ENCODE measurements around the gene MOB2.

Gene MOB2

DNA sequence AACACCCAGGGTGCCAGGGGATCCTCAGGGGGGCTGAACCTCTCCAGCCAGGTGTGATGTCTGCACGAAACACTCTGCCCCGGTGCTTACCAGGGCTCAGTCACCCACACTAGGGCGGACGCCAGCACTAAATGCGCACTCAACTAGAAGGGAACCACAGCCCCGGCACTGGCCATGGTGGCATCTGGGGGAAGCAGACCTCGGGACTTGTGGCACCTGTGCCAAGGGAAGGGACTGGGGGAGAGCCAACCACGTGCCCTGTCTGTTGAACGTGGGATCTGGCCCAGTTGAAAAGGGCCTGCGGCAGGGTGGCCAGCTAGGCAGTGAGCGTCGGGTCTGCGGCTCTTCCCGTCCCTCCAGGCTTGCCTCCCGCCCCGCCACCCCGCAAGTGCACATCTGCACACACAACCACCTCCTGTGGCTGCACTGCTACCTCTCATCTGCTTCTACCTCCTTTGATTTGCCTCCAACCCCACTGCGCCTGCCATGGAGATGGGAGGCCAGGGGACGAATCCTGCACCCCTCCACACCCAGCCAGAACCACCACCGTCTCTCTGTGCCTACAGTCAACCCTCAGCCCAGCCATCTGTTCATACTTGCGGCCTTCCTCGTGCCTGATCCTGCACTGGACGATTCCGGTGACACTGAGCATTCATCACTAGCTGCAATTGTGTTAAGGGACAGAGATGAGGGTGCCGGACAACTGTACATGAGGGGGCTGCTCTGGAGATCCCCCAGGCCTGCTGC is 15.0 kb upstream of the MOB2 start:
- no peaks in the 10 kb centered on the region for H3K4me1 ChIP-seq (ENCODE audit: control insufficient read depth, insufficient read depth, low read length)
- no peak overlapping the region for H3K4me2 ChIP-seq (ENCODE audit: low read length)
- no peaks in the 10 kb centered on the region for H3K36me3 ChIP-seq (ENCODE audit: insufficient read depth, low read length)
- no peak overlapping the region for H3K4me3 ChIP-seq (ENCODE audit: low read length)
- H3K9ac ChIP-seq (ENCODE audit: low read depth, low read length): no peak overlapping the region
- H3K27me3 ChIP-seq (ENCODE audit: control insufficient read depth, insufficient read depth, low read length): no peaks in the 10 kb centered on the region
- H3K9me3 ChIP-seq (replicated peaks; ENCODE audit: low read length): no peaks in the 10 kb centered on the region

DNA sequence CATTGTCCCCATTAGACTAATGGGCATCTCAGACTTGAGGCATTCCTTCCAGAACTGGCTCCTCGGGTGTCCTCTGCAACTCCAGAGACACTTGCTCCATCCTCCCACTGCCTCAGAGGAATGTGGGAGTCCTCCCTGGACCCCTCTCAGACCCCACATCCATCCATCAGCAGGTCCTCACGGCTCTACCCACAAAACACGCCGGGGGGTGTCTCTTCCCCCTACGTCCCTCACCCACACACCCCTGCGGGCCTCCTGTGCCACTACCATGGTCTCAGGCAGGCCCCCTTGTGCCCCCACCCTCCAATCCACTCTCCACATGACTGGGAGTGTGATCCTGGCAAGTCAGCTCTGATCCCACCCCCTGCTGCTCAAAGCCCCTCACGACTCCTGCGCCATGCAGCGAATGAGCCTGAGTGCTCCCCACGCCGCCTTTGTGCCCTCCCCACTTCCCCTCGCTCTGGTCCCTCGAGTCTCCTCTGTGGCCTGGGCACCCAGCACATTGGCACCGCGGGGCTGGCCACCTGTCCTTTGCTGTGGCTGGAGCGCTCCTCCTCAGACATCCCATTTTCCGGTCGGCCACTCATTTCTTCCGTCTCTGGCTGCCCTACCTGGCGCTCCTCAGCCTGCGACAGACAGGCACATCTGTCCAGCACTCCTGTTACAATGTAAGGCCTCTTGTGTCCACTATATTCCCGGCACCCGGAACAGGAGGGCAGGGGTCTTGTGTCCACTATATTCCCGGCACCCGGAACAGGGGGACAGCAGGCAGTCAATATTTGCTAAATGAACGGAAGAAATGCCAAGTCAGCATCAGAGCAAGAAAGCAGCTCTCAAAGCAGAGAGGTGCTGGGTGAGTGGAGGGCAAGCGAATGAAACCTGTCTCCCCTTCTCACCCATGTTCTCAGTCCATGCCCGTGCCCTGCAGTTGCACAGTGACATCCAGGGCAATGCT is 14.2 kb upstream of the MOB2 start:
- Histone ChIP-seq H3K36me3 (ENCODE audit: insufficient read depth, low read length) (no peaks in the 10 kb centered on the region), H3K9me3 (replicated peaks; ENCODE audit: low read length) (no peaks in the 10 kb centered on the region), H3K4me3 (ENCODE audit: low read length) (no peak overlapping the region), H3K9ac (ENCODE audit: low read depth, low read length) (no peak overlapping the region), H3K4me1 (ENCODE audit: control insufficient read depth, insufficient read depth, low read length) (no peaks in the 10 kb centered on the region), H3K4me2 (ENCODE audit: low read length) (no peak overlapping the region), H3K27me3 (ENCODE audit: control insufficient read depth, insufficient read depth, low read length) (no peaks in the 10 kb centered on the region)

DNA sequence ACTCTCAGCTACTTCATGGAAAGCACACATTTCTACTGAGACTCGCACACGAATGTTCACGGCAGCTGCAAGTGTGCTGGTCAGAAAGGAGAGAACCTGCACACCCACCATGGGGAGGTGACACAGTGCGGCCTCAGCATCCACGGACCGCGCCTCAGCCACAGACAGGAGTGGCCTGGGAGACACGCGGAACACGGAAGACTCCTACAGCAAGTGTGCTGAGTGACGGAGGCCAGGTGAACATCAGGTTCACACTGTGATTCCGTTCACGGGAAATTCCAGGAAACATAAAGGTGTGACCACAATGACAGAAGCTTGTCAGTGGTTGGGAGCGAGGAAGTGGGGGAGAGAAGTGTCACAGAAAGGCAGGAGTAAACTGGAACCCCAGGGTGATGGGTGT is 13.3 kb upstream of the MOB2 start:
- H3K4me1 ChIP-seq (ENCODE audit: control insufficient read depth, insufficient read depth, low read length): no peaks in the 10 kb centered on the region

DNA sequence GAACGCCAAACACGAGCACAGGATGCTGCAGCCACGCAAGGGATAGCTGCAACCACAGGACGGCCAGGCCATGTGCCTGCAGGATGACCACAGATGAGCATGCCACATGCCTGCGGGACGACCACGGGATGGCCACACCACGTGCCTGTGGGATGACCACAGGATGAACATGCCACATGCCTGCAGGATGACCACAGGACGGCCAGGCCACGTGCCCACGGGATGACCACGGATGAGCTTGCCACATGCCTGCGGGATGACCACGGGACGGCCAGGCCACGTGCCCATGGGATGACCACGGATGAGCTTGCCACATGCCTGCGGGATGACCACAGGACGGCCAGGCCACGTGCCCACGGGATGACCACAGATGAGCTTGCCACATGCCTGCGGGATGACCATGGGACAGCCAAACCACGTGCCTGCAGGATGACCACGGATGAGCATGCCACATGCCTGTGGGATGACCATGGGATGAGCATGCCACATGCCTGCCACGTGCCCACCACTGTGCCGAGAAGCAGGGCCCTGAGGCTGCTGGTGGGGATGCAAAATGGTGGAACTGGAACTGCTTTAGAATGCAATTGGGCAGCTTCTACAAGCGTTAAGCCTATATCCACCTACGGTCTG is 12.8 kb upstream of the MOB2 start:
- Histone ChIP-seq H3K9ac (ENCODE audit: low read depth, low read length) (no peak overlapping the region), H3K9me3 (replicated peaks; ENCODE audit: low read length) (no peaks in the 10 kb centered on the region), H3K4me2 (ENCODE audit: low read length) (no peak overlapping the region), H3K4me1 (ENCODE audit: control insufficient read depth, insufficient read depth, low read length) (no peaks in the 10 kb centered on the region), H3K4me3 (ENCODE audit: low read length) (no peak overlapping the region), H3K27me3 (ENCODE audit: control insufficient read depth, insufficient read depth, low read length) (no peaks in the 10 kb centered on the region), H3K36me3 (ENCODE audit: insufficient read depth, low read length) (no peaks in the 10 kb centered on the region)

More for the DNA sequence above, 13.3 kb upstream of the MOB2 start:
- Histone ChIP-seq H3K4me2 (ENCODE audit: low read length) (no peak overlapping the region), H3K36me3 (ENCODE audit: insufficient read depth, low read length) (no peaks in the 10 kb centered on the region), H3K4me3 (ENCODE audit: low read length) (no peak overlapping the region), H3K27me3 (ENCODE audit: control insufficient read depth, insufficient read depth, low read length) (no peaks in the 10 kb centered on the region), H3K9ac (ENCODE audit: low read depth, low read length) (no peak overlapping the region), H3K9me3 (replicated peaks; ENCODE audit: low read length) (no peaks in the 10 kb centered on the region)

DNA sequence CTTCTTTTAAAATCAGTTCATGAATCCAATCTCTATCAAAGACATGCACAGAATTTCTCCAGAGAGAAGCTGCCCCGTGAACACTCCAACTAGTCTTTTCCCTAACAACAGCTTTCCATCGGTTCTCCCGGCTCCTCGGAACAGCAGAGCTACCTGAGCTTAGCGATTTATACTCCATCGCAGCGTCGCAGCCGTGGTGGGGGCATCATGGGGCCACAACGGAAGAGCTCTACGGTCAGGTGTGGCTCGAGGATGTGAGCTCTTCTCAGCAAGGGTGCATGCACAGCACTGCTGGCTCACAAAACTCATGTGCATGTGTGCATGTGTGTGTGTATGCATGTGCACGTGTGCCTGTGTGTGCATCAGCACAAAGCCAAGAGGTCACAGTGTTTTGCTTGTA is 11.7 kb upstream of the MOB2 start:
- Histone ChIP-seq H3K36me3 (ENCODE audit: insufficient read depth, low read length) (no peaks in the 10 kb centered on the region), H3K9me3 (replicated peaks; ENCODE audit: low read length) (no peaks in the 10 kb centered on the region), H3K9ac (ENCODE audit: low read depth, low read length) (no peak overlapping the region), H3K27me3 (ENCODE audit: control insufficient read depth, insufficient read depth, low read length) (no peaks in the 10 kb centered on the region), H3K4me3 (ENCODE audit: low read length) (no peak overlapping the region), H3K4me1 (ENCODE audit: control insufficient read depth, insufficient read depth, low read length) (no peaks in the 10 kb centered on the region), H3K4me2 (ENCODE audit: low read length) (no peak overlapping the region)

DNA sequence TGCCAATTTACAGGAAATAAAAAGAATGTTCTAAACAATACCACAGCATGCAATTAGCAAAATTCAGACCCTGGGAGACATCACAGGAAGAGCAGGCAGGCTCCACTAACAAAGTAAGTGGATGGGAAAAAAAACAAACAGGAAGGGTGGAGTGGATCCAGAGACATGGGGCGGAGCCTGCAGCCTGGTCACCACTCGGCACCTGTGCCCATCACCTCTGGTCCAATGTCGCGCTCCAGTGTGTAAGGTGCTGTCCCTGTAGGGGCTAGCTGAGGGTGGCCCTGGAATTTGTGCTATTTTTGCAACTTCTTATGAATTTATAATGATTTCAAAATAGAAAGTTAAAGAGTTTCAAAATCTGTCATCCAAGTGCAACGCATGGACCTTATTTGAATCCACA is 11.0 kb upstream of the MOB2 start:
- no peaks in the 10 kb centered on the region for H3K36me3 ChIP-seq (ENCODE audit: insufficient read depth, low read length)
- no peaks in the 10 kb centered on the region for H3K27me3 ChIP-seq (ENCODE audit: control insufficient read depth, insufficient read depth, low read length)
- no peak overlapping the region for H3K4me2 ChIP-seq (ENCODE audit: low read length)
- H3K4me3 ChIP-seq (ENCODE audit: low read length): no peak overlapping the region
- H3K9me3 ChIP-seq (replicated peaks; ENCODE audit: low read length): no peaks in the 10 kb centered on the region
- no peaks in the 10 kb centered on the region for H3K4me1 ChIP-seq (ENCODE audit: control insufficient read depth, insufficient read depth, low read length)
- no peak overlapping the region for H3K9ac ChIP-seq (ENCODE audit: low read depth, low read length)

DNA sequence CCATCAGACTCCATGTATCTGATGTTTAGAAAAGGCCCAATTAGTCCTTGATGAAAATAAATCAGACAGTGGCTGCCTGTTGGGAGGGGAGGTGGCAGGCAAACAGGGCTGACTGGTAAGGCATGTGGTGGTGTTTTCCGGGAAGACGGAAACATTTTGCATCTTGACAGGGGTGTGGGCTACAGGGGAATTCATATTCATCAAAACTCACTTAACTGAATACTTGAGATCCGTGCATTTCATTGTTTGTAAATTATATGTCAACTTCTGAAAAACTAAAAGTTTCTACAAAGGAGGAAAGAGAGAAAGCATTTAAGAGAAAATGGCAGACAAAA is 10.1 kb upstream of the MOB2 start:
- H3K4me1 ChIP-seq (ENCODE audit: control insufficient read depth, insufficient read depth, low read length): no peaks in the 10 kb centered on the region
- no peaks in the 10 kb centered on the region for H3K36me3 ChIP-seq (ENCODE audit: insufficient read depth, low read length)
- no peak overlapping the region for H3K4me2 ChIP-seq (ENCODE audit: low read length)
- no peak overlapping the region for H3K4me3 ChIP-seq (ENCODE audit: low read length)
- no peaks in the 10 kb centered on the region for H3K9me3 ChIP-seq (replicated peaks; ENCODE audit: low read length)
- H3K9ac ChIP-seq (ENCODE audit: low read depth, low read length): no peak overlapping the region
- H3K27me3 ChIP-seq (ENCODE audit: control insufficient read depth, insufficient read depth, low read length): no peaks in the 10 kb centered on the region

DNA sequence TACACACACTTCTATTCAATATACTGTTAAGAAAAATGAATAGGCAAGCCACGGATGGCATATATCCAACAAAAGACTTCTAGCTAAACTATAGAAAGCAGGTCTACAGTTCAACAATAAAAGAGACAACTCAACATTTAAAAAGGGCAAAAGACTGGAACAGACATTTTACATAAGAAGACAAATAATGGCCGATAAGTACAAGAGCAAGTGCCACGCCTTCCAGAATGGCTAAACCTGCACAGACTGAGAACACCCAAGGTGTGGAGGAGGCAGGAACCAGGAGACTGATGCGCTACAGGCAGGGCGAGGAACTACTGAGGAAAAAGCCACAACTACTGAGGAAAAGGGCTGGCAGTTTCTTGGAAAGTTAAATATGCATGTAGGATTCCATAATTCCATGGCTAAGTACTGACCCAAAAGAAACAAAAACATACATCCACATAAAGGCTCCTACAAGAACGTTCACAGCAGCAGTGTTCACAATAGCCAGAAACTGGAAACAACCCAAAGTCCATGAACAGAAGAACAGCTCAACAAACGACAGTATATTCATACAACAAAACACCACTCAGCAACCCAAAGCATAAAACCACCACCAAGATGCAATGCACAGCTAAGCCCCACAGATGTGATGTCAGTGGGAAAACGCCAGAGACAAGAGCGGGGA is 9.6 kb upstream of the MOB2 start:
- Histone ChIP-seq H3K27me3 (ENCODE audit: control insufficient read depth, insufficient read depth, low read length) (no peaks in the 10 kb centered on the region), H3K4me2 (ENCODE audit: low read length) (no peak overlapping the region), H3K9ac (ENCODE audit: low read depth, low read length) (no peak overlapping the region), H3K4me3 (ENCODE audit: low read length) (no peak overlapping the region), H3K4me1 (ENCODE audit: control insufficient read depth, insufficient read depth, low read length) (no peaks in the 10 kb centered on the region), H3K36me3 (ENCODE audit: insufficient read depth, low read length) (no peaks in the 10 kb centered on the region), H3K9me3 (replicated peaks; ENCODE audit: low read length) (no peaks in the 10 kb centered on the region)

DNA sequence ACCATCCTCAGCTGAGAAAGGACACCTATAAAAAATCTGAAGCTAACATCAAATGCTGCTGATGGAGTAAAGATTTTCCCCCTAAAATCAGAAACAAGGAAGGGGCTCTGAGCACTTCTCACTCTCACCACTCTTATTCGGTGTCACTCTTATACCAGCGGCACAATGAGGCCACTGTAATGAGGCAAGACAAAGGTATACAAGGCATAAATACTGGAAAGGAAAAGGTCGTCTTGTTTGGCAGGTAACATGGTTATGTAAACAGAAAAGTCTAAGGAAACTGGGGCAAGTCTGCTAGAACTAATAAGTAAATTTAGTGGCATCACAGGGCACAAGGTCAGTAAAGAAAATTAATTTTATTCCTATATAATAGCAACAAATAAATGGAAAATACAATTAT is 8.1 kb upstream of the MOB2 start:
- H3K9me3 ChIP-seq (replicated peaks; ENCODE audit: low read length): no peaks in the 10 kb centered on the region
- no peak overlapping the region for H3K9ac ChIP-seq (ENCODE audit: low read depth, low read length)
- H3K4me2 ChIP-seq (ENCODE audit: low read length): no peak overlapping the region
- no peaks in the 10 kb centered on the region for H3K4me1 ChIP-seq (ENCODE audit: control insufficient read depth, insufficient read depth, low read length)
- no peak overlapping the region for H3K4me3 ChIP-seq (ENCODE audit: low read length)
- no peaks in the 10 kb centered on the region for H3K36me3 ChIP-seq (ENCODE audit: insufficient read depth, low read length)
- no peaks in the 10 kb centered on the region for H3K27me3 ChIP-seq (ENCODE audit: control insufficient read depth, insufficient read depth, low read length)

DNA sequence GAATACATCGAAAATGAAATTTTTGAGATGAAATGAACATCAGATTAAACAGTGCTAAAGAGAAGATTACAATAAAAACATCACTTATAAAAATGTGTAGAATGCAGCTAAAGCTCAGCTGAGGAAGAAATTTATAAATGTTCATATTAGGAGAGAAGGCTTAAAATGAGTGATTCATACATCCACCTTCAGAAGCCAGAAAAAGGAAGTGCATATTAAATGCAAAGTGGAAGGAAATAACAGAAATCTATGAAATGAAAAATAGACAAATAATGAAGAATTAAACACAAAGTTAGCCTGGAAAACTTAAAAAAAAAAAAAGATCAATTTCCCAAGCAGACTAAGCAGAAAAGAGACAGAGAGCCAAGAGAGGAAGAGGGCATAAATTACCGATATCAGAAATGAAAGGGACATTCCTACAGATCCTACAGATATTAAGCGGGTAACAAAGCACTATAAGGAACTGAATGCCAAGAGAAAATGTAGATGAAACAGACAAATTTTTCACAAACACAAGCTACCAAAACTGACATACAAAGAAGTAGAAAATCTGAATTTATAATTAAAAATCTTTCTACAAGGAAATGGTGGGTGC is 7.2 kb upstream of the MOB2 start:
- Histone ChIP-seq H3K9me3 (replicated peaks; ENCODE audit: low read length) (no peaks in the 10 kb centered on the region), H3K9ac (ENCODE audit: low read depth, low read length) (no peak overlapping the region), H3K4me1 (ENCODE audit: control insufficient read depth, insufficient read depth, low read length) (no peaks in the 10 kb centered on the region), H3K4me2 (ENCODE audit: low read length) (no peak overlapping the region), H3K27me3 (ENCODE audit: control insufficient read depth, insufficient read depth, low read length) (no peaks in the 10 kb centered on the region), H3K36me3 (ENCODE audit: insufficient read depth, low read length) (no peaks in the 10 kb centered on the region), H3K4me3 (ENCODE audit: low read length) (no peak overlapping the region)

DNA sequence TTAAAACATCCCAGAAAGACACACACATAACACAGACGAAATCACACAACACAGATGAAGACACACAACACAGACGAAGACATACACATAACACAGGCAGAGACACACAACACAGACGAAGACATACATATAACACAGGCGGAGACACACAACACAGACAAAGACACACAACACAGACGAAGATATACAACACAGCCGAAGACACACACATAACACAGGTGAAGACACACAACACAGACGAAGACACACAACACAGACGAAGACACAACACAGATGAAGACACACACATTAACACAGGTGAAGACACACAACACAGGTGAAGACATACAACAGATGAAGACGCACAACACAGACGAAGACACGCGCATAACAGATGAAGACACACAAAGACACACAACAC is 4.8 kb upstream of the MOB2 start:
- Histone ChIP-seq H3K9ac (ENCODE audit: low read depth, low read length) (no peak overlapping the region), H3K4me3 (ENCODE audit: low read length) (no peak overlapping the region), H3K4me1 (ENCODE audit: control insufficient read depth, insufficient read depth, low read length) (peaks cover 6% of the 10 kb centered on the region), H3K9me3 (replicated peaks; ENCODE audit: low read length) (no peaks in the 10 kb centered on the region), H3K27me3 (ENCODE audit: control insufficient read depth, insufficient read depth, low read length) (no peaks in the 10 kb centered on the region), H3K4me2 (ENCODE audit: low read length) (no peak overlapping the region), H3K36me3 (ENCODE audit: insufficient read depth, low read length) (no peaks in the 10 kb centered on the region)
